ENCODE data around the gene MAP2K7.

- no peak for TF ChIP-seq CTCF (IDR thresholded peaks at IDR 0.05)
- TF ChIP-seq POLR2A (IDR thresholded peaks at IDR 0.05): no peak
Observed at GRCh38 chr19:7947939-7948338, 44.3 kb downstream of the MAP2K7 start.
